HG02610 (cell line): ENCODE measurements around the gene RTN4.

Experiments
- ATAC-seq: cut with Tn5 transposase; IDR thresholded peaks from one replicate; pipeline ENCODE4 v1.9.1; 2021; ENCODE audit warnings: mild to moderate bottlenecking, moderate library complexity; ENCODE audit not compliant: unreplicated experiment

The RTN4 gene

GRCh38 chr2:55045780-55046179, 4.5 kb downstream of the RTN4 start:
- no peak for ATAC-seq

DNA sequence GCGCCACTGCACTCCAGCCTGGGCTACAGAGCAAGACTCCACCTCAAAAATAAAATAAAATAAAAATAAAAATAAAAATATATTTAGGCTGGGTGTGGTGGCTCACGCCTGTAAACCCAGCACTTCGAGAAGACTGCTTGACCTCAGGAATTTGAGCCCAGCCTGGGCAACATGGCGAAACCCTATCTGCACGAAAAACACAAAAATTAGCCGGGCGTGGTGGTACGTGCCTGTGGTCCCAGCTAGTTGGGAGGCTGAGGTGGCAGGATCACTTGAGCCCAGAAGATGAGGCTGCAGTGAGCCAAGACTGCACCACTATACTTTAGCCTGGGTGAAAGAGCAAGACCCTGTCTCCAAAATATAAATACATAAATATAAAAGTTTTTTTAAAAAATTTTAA, 6.4 kb downstream of the RTN4 start:
- ATAC-seq, result no peak

GRCh38 chr2:55038428-55038827, 11.8 kb downstream of the RTN4 start:
- ATAC-seq, result no peak

DNA sequence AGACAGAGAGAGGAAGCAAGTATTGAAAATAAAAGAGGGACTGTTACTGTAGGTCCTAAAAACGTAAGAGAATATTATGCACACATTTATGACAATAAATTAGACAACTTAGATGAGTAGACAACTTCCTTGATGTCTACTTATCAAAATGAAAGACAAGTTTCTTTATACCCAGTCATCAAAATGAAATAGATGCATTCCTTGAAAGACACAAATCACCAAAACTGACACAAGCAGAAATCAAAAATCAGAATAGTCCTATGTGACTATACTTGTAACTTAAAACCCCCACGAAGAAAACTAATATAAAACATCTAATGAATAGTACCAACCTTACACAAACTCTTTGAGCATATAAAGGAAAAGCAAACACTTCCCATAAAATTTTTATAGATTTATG, 14.5 kb downstream of the RTN4 start:
- ATAC-seq, result no peak

- ATAC-seq, result no peak
Measured at GRCh38 chr2:55033921-55034320, 16.3 kb downstream of the RTN4 start.

- ATAC-seq, result peak; percentile 87
Measured at GRCh38 chr2:55033076-55033742, 17.0 kb downstream of the RTN4 start.

- ATAC-seq, result no peak
Measured at GRCh38 chr2:55031505-55031904, 18.7 kb downstream of the RTN4 start.

- no peak for ATAC-seq
Measured at GRCh38 chr2:55030766-55031165, 19.5 kb downstream of the RTN4 start.

GRCh38 chr2:55029098-55029497, 21.2 kb downstream of the RTN4 start:
- ATAC-seq, result no peak

GRCh38 chr2:55027226-55027625, 23.0 kb downstream of the RTN4 start:
- no peak for ATAC-seq

DNA sequence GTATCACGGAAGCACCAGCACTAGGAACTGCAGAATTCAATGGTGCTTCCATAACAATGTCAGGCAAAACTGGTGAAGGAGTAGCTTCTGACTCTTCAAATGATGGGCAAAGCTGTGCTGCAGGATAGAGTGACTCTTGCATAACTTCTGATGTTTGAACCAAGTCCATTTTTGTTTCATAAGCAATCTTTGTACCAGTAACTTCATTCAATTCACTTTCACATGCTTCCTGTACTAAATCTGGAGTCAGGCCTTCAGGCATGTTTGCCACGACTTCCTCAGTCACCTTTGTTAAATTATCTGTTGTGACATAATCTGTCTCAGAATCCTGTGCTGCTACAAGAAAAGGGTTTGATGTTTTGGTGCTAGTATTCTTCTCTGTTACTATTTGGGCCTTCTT, 24.0 kb downstream of the RTN4 start:
- no peak for ATAC-seq

- peak; percentile 70 for ATAC-seq
Measured at GRCh38 chr2:55025627-55026026, 24.6 kb downstream of the RTN4 start.

- peak; percentile 51 for ATAC-seq
Measured at GRCh38 chr2:55025082-55025481, 25.2 kb downstream of the RTN4 start.

- no peak for ATAC-seq
Measured at GRCh38 chr2:55022476-55022875, 27.8 kb downstream of the RTN4 start.

DNA sequence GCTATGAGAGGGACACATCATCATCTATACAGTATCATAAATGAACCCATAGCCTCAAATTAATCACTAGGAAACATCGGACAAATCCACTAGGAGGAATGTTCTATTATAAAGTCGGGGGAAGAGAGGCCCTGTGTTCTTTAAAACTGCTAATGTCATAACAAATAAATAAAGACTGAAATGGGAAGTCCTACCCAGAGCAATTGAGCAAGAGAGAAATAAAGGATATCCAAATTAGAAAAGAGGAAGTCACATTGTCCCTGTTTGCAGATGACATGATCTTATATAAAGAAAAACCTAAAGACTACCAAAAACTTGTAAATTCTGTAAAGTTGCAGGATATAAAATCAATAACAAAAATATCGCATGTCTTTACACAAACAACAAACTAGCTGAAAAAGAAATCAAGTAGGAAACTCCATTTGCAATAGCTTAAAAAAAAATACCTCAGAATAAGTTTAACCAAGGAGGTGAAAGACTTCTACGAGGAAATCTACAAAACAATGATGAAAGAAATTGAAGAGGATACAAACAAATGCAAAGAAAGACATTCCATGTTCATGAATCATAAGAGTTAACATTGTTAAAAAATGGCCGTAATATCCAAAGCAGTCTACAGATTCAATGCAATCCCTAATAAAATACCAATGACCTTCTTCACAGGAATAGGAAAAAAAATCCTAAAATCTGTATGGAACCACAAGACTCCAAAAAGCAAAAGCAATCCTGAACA, 30.6 kb downstream of the RTN4 start:
- ATAC-seq, result no peak

GRCh38 chr2:55018619-55019018, 31.6 kb downstream of the RTN4 start:
- ATAC-seq, result no peak

GRCh38 chr2:55017880-55018279, 32.4 kb downstream of the RTN4 start:
- no peak for ATAC-seq

GRCh38 chr2:55017428-55017827, 32.8 kb downstream of the RTN4 start:
- no peak for ATAC-seq

- peak; percentile 33 for ATAC-seq
Measured at GRCh38 chr2:55014962-55015939, 35.0 kb downstream of the RTN4 start.

GRCh38 chr2:55013936-55014335, 36.3 kb downstream of the RTN4 start:
- no peak for ATAC-seq

GRCh38 chr2:55012672-55013484, 37.4 kb downstream of the RTN4 start:
- ATAC-seq, result no peak
